GM21786 (cell line): ENCODE data around the gene CENPVL2.
"Not testable (repeated sequence)": the region's sequence is repeated elsewhere in the genome, so short reads cannot be mapped to it uniquely, and the experiment has no call there.

Source experiments
- ATAC-seq: cut with Tn5 transposase; IDR thresholded peaks from one replicate; pipeline ENCODE4 v1.9.1; 2021; ENCODE audit not compliant: unreplicated experiment

CENPVL2 gene

DNA sequence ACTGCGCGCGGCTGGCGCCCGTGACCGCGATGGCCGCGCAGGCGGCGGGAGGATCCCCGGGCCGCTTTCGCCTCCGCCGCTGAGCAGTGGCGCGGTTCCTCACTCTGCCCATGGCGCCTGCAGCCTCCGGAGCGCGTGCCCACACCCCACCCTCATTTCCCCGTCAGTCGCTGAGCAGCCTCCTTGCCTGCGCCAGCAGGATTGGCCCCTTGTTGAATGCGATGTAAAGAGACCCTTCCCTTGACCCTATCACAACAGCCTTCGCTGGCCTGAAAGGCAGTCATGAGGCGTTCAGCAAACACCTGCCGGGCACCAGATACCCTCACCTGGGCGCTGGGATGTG lies at the start of gene CENPVL2:
Gene CENPVL2, minus strand, starts transcription at position 112 of the 343 bp plus-strand sequence. Its CDS starts 0 bp downstream, at position 112.
- ATAC-seq = not testable (repeated sequence)

DNA sequence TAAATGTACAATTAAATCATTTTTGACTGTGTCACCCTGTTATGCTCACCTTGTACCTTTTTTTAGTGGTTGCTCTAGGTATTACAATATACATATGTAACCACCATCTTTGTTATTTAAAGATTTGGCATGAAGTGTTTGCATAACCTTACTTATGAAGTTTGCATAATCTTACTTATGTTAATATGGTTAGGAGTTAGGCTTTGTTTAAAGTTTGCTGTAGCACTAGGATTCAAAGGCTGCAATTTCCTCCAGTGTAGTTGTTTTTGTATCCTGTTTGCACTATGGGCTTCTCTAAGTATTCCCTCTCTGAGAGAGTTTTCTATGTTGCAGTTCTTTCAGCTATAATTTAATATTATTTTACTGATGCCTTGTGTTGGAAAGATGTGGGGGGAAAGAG lies 45.6 kb upstream of the CENPVL2 start:
- no peak for ATAC-seq

DNA sequence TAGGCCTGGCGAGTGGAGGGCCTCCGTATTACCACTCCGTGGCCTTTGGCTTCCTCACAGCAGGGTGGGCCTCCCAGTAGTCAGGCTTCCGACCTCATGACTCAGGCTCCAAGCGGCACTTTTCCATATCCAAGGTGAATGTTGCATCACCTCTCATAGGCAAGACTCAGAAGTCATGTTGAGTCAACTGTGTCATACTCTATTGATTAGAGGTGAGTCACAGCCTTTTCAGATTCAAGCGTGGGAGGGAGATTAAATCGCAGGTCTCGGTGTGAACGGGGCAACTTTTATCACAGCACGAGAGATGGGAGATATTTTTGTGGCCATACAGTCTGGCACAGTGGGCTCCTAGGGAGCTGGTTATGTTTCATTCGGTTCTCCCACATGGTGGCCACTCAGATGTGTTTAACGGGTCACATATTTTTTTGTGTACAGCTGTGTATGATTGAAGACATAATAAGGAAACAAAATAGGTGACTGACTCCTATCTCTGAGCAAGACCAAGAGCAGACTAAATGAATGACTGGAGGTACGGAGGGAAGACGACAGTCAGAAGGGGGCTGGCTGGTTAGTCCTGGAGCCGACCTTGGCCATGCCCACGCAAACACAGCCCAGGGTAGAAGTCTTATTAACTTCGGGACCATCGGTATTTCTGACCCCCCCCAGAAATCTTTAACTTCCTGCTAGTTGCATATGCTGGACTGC lies 30.5 kb upstream of the CENPVL2 start:
- ATAC-seq = not testable (repeated sequence)

DNA sequence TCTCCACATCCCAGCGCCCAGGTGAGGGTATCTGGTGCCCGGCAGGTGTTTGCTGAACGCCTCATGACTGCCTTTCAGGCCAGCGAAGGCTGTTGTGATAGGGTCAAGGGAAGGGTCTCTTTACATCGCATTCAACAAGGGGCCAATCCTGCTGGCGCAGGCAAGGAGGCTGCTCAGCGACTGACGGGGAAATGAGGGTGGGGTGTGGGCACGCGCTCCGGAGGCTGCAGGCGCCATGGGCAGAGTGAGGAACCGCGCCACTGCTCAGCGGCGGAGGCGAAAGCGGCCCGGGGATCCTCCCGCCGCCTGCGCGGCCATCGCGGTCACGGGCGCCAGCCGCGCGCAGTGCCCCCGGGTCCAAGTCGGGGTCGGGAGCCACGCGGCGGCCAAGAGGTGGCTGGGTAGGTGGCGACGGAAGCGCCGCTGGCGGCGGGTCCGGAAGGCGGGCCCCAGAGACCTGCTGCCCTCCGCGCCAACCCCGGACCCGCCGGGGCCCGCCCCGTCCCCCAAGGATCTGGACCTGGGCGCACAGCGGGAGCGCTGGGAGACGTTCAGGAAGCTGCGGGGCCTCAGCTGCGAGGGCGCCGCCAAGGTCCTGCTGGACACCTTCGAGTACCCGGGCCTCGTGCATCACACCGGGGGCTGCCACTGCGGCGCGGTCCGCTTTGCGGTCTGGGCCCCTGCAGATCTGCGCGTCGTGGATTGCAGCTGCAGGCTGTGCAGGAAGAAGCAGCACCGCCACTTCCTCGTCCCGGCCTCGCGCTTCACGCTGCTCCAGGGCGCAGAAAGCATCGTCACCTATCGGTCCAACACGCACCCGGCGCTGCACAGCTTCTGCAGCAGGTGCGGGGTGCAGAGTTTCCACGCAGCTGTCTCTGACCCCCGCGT lies 27.9 kb upstream of the CENPVL2 start, which contains the start of gene CENPVL1:
Gene CENPVL1, plus strand, starts transcription at position 236 of the 888 bp plus-strand sequence. Its CDS starts 0 bp downstream, at position 236.
- not testable (repeated sequence) for ATAC-seq

DNA sequence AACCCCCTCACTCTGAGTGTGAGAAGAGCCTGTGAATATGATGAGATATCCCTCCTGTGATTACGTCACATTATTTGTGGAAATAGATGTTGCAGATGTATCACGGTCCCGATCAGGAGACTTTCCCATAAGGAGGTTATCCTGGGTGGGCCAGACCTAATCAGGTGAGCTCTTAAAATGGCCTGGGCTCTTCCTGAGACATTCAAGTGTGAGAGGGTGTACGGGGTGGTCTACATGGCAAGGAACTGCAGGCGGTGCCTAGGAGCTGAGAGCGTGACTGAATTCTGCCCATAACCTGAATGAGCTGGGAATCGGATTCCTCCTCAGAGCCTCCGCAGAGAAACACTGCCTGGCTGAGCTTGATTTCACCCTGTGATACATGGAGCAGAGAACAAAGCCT lies 14.8 kb upstream of the CENPVL2 start:
- no peak for ATAC-seq

DNA sequence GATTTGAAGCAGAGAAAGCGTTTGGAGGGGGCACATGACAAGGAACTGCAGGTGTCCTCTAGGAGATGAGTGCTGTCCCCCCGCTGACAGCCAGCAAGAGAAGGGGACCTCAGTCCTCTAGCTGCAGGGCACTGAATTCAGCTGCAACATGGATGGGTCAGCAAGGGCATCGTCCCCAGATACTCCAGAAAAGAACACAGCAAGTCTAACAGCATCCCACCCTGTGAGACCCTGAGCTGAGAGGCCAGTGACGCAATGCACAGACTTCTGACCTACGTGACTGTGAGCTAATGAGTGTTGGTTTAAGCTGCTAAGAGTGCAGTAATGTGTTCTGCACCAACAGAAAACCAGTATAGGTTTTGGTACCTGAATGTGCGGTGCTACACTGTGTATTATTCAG lies 11.6 kb upstream of the CENPVL2 start:
- ATAC-seq = no peak

DNA sequence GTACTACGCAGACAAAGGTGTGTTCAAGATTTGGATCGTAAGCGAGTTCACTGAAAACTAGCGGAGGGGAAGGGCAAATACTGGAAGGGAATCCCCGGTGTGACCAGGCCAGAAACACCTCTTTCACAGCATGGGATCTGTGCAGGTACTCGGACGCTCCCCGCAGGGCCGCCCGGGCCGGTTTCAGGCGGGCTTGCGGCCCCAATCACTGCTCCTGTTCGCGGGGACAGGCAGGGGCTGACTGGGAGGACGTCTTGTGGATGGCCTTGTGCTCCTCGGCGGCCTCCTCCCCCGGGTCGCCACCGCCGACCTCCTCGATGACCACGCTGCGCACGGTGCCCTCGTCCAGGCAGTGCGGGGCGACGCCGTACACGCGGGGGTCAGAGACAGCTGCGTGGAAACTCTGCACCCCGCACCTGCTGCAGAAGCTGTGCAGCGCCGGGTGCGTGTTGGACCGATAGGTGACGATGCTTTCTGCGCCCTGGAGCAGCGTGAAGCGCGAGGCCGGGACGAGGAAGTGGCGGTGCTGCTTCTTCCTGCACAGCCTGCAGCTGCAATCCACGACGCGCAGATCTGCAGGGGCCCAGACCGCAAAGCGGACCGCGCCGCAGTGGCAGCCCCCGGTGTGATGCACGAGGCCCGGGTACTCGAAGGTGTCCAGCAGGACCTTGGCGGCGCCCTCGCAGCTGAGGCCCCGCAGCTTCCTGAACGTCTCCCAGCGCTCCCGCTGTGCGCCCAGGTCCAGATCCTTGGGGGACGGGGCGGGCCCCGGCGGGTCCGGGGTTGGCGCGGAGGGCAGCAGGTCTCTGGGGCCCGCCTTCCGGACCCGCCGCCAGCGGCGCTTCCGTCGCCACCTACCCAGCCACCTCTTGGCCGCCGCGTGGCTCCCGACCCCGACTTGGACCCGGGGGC lies 567 bp downstream of the CENPVL2 start:
- not testable (repeated sequence) for ATAC-seq

DNA sequence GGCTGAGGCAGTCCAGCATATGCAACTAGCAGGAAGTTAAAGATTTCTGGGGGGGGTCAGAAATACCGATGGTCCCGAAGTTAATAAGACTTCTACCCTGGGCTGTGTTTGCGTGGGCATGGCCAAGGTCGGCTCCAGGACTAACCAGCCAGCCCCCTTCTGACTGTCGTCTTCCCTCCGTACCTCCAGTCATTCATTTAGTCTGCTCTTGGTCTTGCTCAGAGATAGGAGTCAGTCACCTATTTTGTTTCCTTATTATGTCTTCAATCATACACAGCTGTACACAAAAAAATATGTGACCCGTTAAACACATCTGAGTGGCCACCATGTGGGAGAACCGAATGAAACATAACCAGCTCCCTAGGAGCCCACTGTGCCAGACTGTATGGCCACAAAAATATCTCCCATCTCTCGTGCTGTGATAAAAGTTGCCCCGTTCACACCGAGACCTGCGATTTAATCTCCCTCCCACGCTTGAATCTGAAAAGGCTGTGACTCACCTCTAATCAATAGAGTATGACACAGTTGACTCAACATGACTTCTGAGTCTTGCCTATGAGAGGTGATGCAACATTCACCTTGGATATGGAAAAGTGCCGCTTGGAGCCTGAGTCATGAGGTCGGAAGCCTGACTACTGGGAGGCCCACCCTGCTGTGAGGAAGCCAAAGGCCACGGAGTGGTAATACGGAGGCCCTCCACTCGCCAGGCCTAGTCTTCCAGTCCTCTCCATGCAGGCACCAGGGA lies 2.8 kb downstream of the CENPVL2 start:
- not testable (repeated sequence) for ATAC-seq

DNA sequence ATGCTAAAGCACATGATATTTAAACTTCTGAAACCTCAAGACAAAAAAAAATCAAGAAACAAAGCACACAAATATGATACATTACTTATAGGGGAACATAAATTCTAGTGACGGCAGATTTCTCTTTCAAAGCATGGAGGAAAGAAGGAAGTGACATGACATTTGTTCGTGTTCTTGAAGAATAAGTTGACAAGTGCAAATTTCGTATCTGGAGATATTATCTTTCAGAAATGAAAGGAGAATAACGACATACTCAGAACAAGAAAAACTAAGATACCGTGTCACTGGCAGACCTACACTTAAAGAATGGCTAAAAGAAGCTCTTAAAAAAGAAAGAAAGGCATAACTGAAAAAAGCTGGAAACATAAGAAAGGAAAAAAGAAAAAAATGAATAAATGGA lies 16.6 kb downstream of the CENPVL2 start:
- ATAC-seq = no peak

DNA sequence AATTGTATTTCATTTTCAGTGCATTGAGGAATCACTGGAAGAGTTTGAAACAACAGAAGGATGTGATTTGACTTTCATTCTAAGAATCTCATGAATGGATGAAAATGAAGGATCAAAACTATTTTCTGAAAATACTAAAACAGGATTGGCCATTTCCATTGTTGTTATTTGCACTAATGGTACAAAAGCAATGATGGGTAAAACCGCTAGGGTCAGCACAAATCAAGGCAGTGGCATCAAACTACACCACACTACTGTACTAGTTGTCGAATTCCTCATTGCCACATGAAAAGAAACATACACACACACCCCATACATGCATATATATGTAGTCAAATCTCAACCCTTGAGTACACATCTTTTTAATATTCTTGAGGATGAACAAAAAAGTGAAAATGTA lies 39.3 kb downstream of the CENPVL2 start:
- no peak for ATAC-seq

DNA sequence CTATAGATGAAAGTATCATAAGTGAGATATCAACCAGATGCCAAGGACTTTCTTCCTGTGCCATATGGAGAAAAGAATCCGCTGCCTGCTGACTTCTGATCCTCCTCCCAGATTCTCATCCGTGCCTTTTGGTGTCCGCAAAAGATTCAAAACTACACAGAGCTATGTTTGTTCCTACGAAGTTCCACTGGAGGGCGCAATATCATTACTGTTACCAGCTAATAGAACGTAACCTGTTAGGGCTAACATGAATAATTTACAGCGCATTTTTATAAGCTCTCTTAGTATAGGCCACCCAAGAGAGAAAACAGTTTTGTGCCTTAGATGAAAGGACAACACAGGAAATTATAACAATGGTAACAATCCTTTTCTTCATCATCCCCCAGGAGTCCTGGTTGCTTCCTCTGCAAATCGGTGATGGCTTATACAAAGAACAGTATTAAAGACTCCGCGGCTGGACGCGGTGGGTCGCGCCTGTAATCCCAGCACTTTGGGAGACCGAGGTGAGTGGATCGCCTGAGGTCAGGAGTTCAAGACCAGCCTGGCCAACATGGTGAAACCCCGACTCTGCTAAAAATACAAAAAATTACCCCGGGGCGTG lies 41.1 kb downstream of the CENPVL2 start:
- no peak for ATAC-seq

DNA sequence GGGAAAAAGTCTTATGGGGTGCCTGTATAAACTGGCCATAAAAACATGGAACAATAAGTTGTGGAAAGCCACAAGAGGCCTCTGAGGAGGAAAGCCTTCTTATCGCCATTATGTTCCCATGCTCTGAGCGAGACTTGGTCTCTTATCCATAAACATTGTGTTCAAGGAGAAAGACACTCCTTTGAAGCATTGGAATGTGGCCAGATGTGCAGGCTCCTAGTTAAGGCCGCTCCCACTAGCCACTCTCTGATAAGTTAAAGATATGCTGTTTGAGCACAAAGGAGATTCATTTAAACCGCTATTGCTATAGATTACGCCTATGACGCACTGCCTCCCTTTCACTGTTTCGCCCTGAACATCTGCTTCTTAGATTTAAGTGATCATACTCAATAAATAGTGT lies 46.1 kb downstream of the CENPVL2 start:
- not testable (repeated sequence) for ATAC-seq
